GM19467 (cell line): ENCODE measurements around the gene ORC1.

Experiments used
- ATAC-seq: cut with Tn5 transposase; IDR thresholded peaks from one replicate; pipeline ENCODE4 v1.9.1; 2021; ENCODE audit warnings: mild to moderate bottlenecking, moderate library complexity; ENCODE audit not compliant: unreplicated experiment

ORC1 gene

DNA sequence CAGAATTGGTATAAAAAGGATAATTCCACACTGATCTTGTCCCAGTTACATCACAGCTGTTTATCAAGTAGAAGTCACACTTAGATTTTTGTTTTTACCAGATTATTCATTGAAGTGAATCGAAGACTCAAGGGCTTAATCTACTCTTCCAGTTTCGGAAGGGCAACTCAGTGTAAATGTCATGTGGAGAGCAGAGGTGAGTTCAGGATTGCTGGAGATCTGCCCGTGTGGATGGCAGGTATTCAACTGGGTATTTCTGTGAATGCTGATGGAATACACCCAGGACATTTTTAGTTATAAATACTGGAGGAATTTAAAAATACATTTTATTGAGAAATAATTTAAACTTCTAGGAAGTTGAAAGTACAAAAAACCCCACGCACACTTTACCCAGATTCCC lies 57.6 kb downstream of the ORC1 start:
- no peak for ATAC-seq

DNA sequence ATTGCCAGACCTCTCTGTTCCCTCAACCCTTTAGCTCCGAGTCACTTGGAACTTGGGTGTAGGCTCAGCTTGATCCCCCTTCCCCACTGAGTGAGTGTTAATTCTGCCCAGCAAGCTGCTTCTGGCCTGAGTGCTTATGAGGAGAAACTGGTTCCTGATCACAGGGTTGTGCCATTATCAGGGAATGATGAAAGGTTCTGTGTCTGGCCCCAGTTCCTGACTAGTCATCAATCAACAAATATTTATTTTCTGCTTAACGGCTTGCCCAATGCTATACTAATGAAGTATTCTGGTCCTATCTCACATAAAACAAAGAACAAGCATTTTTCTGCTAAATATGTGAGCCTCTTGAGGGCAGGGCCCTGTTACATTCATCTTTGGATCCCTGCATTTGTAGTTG lies 59.0 kb downstream of the ORC1 start:
- no peak for ATAC-seq

DNA sequence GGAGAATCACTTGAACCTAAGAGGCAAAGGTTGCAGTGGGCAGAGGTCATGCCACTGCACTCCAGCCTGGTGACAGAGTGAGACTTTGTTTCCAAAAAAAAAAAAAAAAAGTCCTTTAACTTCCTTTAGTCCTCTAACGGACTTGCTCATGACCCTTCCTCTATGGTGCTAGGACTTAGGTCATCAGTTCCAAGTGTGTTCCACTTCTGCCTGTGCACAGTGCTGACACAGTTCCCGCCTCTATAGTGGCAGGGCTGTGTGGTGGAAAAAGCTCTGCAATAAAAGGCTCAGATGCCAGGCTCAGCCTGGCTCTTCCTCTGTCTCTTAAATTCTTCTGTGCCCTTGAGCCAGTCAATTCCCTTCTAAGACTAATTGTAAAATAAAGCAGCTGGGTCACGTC lies 60.2 kb downstream of the ORC1 start:
- ATAC-seq: no peak

DNA sequence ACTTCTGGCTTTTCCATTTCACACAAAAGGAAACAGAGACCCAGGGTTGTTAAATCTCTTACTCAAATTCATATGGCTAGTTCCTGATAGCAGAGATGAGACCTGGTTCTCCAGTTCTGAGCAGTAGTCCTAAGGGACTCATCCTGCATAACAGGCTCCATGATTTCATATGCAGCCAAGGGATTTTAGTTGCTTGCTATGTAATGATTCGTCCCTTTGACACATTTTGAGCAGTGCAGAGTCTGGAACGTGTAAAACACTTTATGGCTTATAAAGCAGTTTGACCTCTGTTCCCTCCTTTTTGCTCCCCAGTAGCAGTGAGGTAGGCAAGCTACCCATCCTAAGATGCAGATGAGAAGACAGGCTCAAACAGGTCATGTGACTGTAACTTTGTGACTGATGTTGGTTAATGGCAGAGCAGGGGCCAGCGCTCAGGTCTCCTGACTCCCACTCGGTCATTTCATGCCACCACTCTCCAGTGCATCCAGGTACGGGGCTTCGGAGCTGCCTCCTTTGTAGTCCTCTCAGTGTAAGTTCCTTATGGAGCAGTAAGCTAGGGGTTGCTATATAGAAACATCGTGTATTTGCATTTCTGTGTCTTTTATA lies 62.5 kb downstream of the ORC1 start:
- ATAC-seq: no peak

DNA sequence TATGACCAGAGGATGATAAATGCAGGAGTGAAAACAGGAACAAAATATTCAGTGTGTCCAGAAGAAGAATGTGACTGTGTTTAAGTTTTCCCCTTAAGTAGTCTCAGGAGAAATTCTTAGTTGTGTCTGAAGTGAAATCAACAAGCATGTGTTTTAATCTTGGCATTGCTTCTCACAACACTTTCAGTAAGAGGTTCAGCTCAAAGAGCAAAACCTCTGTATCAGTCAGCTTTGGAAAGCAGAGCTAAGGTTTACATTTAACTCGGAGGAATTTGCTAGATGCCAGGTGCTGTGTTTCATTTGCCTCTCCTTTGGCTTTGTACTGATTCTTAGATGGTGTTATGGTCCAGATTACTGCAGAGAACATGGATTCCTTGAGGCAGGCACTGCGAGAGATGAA lies 66.8 kb downstream of the ORC1 start:
- ATAC-seq: no peak

DNA sequence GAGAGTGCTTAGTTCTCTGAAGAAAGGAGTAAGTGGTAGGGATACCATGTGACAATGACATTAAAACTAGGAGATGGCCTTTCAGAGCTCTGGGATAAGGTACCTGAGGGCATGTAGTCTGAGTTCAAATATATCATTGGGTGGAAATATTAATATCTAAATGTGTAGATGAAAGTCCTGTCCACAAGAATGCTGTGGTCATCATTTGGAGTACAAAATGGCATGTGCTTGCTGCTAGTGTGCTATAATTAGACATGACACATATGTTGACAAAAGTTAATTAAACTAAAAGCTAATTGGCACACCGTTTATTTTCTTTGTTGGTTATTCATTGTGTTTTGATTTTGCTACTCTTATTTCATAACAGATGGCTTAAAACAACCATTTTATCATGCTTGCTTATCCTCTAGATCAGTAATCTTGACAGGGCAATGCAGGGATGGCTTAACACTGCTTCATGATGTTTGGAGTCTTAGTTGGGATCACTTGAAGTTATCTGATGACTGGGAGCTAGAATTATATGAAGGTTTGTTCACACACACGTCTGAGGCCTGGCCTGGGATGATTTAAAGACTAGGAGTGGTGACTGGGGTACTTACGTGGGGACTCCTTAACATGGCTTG lies 69.2 kb downstream of the ORC1 start:
- ATAC-seq: no peak

DNA sequence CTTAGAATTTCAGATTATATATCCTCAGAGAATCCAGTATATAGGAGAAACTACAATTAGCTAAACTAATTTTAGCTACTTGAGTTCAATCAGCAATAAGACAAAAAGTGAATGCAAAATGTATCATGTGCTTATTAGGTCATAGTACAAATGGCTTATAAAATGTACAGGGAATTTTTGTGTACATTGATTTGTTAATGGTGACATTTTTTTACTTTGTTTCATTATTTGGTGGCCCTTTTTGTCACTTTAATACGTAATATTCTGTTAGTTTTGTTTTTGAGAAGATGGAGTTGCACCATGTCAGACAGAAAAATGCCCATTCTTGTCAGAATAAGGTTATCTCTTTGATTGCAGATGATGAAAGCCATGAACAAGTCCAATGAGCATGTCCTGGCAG lies 71.8 kb downstream of the ORC1 start:
- no peak for ATAC-seq

DNA sequence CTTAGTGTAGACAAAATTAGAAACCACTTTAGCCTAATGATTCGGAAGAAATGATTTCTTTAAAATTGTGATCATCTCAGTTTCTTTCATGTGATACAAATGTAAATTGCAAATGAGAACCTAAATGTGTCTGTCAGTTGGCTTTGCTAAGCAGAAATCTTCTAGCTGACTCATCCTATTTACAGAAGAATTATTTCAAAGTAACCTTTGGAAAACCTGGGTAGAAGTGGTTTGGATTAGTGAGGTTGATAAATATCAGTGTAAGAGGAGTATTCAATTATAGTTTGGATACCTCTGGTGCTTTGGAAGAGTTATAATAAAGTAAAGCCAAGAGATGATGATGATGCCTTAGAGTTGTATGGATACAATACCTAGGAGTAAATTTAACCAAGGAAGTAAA lies 75.6 kb downstream of the ORC1 start:
- ATAC-seq: no peak

DNA sequence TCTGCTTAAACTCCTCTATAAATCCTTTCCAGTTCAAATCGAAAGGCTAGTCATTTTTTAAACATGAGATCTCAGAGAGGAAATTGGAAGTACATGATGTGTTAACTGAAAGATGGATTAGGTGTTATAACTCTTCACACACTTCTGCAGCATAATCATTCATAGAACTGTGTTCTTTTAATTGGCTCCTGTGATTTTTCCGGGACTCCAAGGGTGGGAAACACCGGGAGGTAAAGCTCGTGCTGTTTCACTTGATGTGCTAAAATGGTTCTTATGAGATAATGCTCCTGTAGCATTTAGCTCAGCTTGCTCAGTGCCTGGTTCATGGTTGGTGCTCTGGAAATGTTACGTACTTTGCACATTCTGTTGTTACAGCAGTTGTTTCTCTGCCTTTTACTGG lies 78.4 kb downstream of the ORC1 start:
- no peak for ATAC-seq

DNA sequence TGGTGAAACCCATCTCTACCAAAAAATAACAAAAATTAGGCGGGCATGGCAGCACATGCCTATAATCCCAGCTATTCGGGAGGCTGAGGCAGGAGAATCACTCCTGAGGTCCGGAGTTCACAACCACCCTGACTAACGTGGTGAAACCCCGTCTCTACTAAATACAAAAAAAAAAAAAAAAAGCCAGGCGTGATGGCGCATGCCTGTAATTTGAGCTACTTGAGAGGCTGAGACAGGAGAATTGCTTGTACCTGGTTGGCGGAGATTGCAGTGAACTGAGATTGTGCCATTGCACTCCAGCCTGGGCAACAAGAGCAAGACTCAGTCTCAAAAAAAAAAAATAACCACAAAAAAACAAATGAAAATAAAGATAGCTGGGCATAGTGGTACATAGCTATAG lies 80.5 kb downstream of the ORC1 start:
- no peak for ATAC-seq
